Psoas muscle (tissue), 8 donors: Measurements from ENCODE around the gene DGCR8. TPM values are rescaled to one million over a fixed set of nuclear protein-coding genes. Genes with fewer than 3 reads are reported as not detected.

Experiments
- ATAC-seq, 4 donors: fragments of 200-7000 bp; cut with Tn5 transposase; one replicate each; pipeline ENCODE4 v1.9.1; 2020; ENCODE audit warnings: moderate library complexity in 3 of 4, mild to moderate bottlenecking in 2 of 4
- DNase-seq, 2 donors: peaks; one replicate each; pipeline ENCODE4 v3.0.0-alpha.2; 2020
- H3K27ac ChIP-seq: fragments of 200-600 bp; one replicate; pipeline ENCODE4 v1.8.0; 2022
- H3K27me3 ChIP-seq, 3 donors: fragments of 200-600 bp in 1 of 3; one replicate each; pipeline versions ENCODE4 v1.6.1 to v1.8.0; 2013 to 2022; ENCODE audit warnings: low read length in 2 of 3, mild to moderate bottlenecking in 2 of 3, moderate library complexity in 1 of 3; ENCODE audit not compliant: insufficient read depth in 3 of 3
- H3K36me3 ChIP-seq, 2 donors: fragments of 200-600 bp in 1 of 2; one replicate each; pipeline versions ENCODE4 v1.6.1 to v1.8.0; 2013 to 2022; ENCODE audit warnings: low read depth in 1 of 2, mild to moderate bottlenecking in 1 of 2, moderate library complexity in 1 of 2; ENCODE audit not compliant: insufficient read depth in 1 of 2
- H3K4me1 ChIP-seq: fragments of 200-600 bp; one replicate; pipeline ENCODE4 v1.8.0; 2022
- H3K4me3 ChIP-seq: fragments of 200-600 bp; one replicate; pipeline ENCODE4 v1.8.0; 2022; ENCODE audit warnings: mild to moderate bottlenecking
- H3K9me3 ChIP-seq: fragments of 200-600 bp; one replicate; pipeline ENCODE4 v1.8.0; 2022
- WGBS, 3 donors: extraction: QIAGEN DNeasy Blood & Tissue Kit; methylation state at CpG; one replicate each; pipeline versions ENCODE4 v1.1.6 to v1.1.7; 2013; 5-methylcytosine and 5-hydroxymethylcytosine counted together
- intact Hi-C, 2 donors: fragments of 100-400 bp; cut with DNase I; formaldehyde crosslinking; loops; one replicate each; pipeline versions ENCODE4 v1.11.0 to v1.14.2; 2022
- polyA plus RNA-seq, 3 donors: library from polyadenylated mRNA; stranded (reverse); fragments of 200-250 nt; gene quantifications; one replicate each; pipeline ENCODE4 v1.2.3, GENCODE V29; 2013
- total RNA-seq, 4 donors: library from RNA; stranded (reverse); fragmentation: NEBNext Ultra II Directional in 2 of 4; extraction: Animal tissue kit (Norgen Biotek cat#: 25700) in 2 of 4; gene quantifications; one replicate each; pipeline versions ENCODE4 v1.2.1 to v1.2.4, GENCODE V29; 2021 to 2023
- TF ChIP-seq, protein P1 (sequence below): fragments of 200-600 bp; IDR thresholded peaks from one replicate; pipeline ENCODE4 v1.8.0; 2022; ENCODE audit warnings: antibody characterized with exemption
- donor health status: healthy with polysubstance abuse.
- donor health status: DM: no; HTN: no; CAD: no; lungs with moderate emphysema.
- donor health status: Bipolar disorder and iron deficiency.
- donor health status: healthy.
- donor health status: DM: yes; HTN: yes; CAD: no.
- donor health status: DM: no; HTN: no; CAD: no.
- donor health status: DM: no; HTN: no; CAD: no.
- donor health status: DM: yes; HTN: yes; CAD: no.

DGCR8 gene
- total and polyA plus RNA-seq, 7 donors, result 10.5 to 21.5 (median 15.3) TPM

DNA sequence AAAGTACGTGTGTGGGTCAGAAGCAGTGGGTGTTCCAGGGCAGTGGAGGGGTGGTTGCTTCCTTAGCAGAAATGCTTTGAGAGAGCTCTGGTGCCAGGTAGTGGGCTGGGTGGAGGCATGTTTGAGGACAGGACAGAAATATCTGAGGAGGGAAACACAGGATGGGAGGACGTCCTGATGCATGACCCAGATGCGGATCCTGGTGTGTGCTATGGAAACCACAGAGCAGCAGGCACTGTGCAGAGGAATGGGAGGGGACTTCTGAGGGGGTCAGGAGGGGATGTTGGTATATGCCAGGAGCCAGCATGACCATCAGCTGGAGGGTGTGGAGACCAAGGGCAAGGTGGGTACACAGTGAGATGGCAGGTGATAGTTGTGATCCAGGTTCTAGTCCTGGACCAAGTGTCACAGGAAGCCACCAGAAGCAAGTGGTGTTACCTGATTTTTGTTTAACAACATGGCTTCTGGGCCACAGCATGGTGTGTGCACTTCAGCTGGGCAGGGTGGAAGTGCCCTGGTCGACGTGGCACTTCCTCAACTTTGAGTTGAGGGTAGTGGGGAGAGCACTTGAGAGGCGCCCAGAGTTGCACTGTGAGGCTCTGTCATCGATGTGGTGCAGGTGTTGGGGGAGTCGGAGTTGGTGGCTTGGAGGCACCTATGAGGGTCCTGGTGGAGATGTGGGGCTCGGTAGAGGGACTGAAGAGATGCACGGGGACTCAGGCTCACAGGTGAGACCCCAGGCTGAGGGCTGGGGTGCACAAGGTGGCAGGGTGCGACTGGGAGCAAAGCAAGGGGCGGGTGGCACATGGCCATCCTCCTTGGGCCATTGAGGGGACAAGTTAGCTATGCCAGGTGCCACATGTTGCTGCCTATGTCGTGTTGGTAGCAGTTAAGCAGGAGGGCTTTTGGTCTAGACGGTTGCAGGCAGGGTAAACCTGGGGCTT lies 7.5 kb downstream of the DGCR8 start:
- TF ChIP-seq, protein P1, sequence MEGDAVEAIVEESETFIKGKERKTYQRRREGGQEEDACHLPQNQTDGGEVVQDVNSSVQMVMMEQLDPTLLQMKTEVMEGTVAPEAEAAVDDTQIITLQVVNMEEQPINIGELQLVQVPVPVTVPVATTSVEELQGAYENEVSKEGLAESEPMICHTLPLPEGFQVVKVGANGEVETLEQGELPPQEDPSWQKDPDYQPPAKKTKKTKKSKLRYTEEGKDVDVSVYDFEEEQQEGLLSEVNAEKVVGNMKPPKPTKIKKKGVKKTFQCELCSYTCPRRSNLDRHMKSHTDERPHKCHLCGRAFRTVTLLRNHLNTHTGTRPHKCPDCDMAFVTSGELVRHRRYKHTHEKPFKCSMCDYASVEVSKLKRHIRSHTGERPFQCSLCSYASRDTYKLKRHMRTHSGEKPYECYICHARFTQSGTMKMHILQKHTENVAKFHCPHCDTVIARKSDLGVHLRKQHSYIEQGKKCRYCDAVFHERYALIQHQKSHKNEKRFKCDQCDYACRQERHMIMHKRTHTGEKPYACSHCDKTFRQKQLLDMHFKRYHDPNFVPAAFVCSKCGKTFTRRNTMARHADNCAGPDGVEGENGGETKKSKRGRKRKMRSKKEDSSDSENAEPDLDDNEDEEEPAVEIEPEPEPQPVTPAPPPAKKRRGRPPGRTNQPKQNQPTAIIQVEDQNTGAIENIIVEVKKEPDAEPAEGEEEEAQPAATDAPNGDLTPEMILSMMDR, result no peak
- Histone ChIP-seq H3K27ac (no peak overlapping the region), H3K9me3 (no peaks in the 10 kb centered on the region), H3K36me3 (peaks cover 27 to 72% of the 10 kb centered on the region in 2 donors), H3K27me3 (no peaks in the 10 kb centered on the region), H3K4me3 (no peak overlapping the region), H3K4me1 (peaks cover 31% of the 10 kb centered on the region)
- DNase-seq, result no peak
- 87 to 95% (median 90%) methylated on average over 14 of the region's 14 CpGs for WGBS, 3 donors
- no peak for ATAC-seq
- intact Hi-C loops, result no loop called here

DNA sequence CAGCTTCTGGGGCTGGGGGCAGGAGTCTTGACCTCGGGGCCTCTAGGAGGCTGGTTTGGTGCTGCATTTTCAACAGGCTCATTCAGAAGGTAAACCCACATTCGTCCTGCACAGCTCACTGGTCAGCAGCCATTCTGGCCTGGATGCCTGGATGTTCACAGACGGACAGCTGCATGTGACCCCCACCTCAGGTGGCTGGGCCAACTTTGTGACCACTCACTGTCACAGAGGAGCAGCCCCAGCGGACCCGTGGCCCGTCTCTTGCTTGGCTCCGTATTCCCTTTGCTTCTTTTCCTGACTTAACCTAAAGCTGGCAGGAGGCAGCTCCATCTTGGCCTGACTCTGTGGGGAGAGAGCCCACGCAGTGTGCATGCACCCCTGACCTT lies 8.2 kb downstream of the DGCR8 start:
- Histone ChIP-seq H3K4me1 (peaks cover 24% of the 10 kb centered on the region), H3K27ac (no peak overlapping the region), H3K9me3 (no peaks in the 10 kb centered on the region), H3K36me3 (peaks cover 27 to 76% of the 10 kb centered on the region in 2 donors), H3K4me3 (no peak overlapping the region), H3K27me3 (no peaks in the 10 kb centered on the region)
- TF ChIP-seq, protein P1, result no peak
- ATAC-seq (no peak), DNase-seq (no peak)
- 84 to 86% (median 85%) methylated on average over 8 of the region's 8 CpGs for WGBS, 3 donors
- intact Hi-C loops, result no loop called here

GRCh38 chr22:20089226-20089976 lies 9.4 kb downstream of the DGCR8 start:
- Histone ChIP-seq H3K9me3 (no peaks in the 10 kb centered on the region), H3K4me3 (no peak overlapping the region), H3K36me3 (peaks cover 27 to 85% of the 10 kb centered on the region in 2 donors), H3K27ac (no peak overlapping the region), H3K4me1 (peaks cover 21% of the 10 kb centered on the region), H3K27me3 (no peaks in the 10 kb centered on the region)
- 91 to 93% (median 92%) methylated on average over 17 of the region's 17 CpGs for WGBS, 3 donors
- intact Hi-C loops, result no loop called here
- TF ChIP-seq, protein P1, result no peak
- DNase-seq (no peak), ATAC-seq (no peak)

DNA sequence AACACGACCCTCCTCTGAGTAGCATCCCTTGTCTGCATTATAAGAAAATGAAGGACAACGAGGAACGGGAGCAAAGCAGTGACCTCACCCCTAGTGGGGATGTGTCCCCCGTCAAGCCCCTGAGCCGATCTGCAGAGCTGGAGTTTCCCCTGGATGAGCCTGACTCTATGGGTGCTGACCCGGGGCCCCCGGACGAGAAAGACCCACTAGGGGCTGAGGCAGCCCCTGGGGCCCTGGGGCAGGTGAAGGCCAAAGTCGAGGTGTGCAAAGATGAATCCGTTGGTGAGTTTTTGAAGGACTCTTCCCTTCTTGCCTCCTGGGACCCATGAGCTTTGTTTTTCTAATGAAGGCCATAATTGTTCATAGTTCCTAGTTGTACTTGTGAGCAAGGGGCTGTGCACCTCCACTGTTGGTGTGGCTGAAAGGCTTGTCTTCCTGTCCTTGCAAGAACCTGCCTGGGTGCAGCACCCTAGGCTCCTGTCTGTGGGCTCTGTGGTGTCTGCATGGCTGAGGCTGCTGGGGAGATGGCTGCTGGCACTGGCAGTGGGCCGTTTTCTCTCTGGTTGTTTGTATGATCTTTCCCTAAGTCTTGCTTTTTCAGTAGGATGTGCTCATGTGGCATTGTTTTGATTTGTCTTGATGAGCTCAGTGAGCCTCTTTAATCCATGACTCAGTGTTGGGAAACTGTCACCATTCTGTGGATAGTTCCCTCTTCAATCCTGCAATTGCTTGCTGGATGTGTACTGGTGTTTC lies 10.1 kb downstream of the DGCR8 start:
- no peaks in the 10 kb centered on the region for H3K9me3 ChIP-seq
- DNase-seq (no peak), ATAC-seq (no peak)
- TF ChIP-seq, protein P1, result no peak
- no peak overlapping the region for H3K27ac ChIP-seq
- H3K36me3 ChIP-seq, result peaks cover 27 to 92% of the 10 kb centered on the region in 2 donors
- WGBS, 3 donors, result 88 to 95% (median 89%) methylated on average over 11 of the region's 11 CpGs
- intact Hi-C loops, result no loop called here
- peaks cover 13% of the 10 kb centered on the region for H3K4me1 ChIP-seq
- no peaks in the 10 kb centered on the region for H3K27me3 ChIP-seq
- no peak overlapping the region for H3K4me3 ChIP-seq
